GM12892 (cell line): ENCODE results near the gene SBK3.
"Not testable (repeated sequence)": the region's sequence is repeated elsewhere in the genome, so short reads cannot be mapped to it uniquely, and the experiment has no call there.

Experiments
- DNase-seq: peaks from one replicate; pipeline ENCODE4 v3.0.0; 2011; ENCODE audit not compliant: insufficient read length
- FAIRE-seq: peaks from 2 replicates; lab custom pipeline; 2011; peaks lifted over from hg19 to GRCh38; lab: Jason Lieb, UNC
- POLR2A ChIP-seq: IDR thresholded peaks from 2 replicates; pipeline ENCODE4 v1.6.1; 2011; ENCODE audit warnings: low read depth, low read length, control low read depth
- POLR2AphosphoS5 ChIP-seq: IDR thresholded peaks from 2 replicates; pipeline ENCODE4 v1.6.1; 2011; ENCODE audit warnings: low read depth, low read length, control low read depth
- TAF1 ChIP-seq: IDR thresholded peaks from 2 replicates; pipeline ENCODE4 v1.6.1; 2011; ENCODE audit warnings: low read depth, mild to moderate bottlenecking, control low read depth, low read length, borderline replicate concordance

SBK3 gene

DNA sequence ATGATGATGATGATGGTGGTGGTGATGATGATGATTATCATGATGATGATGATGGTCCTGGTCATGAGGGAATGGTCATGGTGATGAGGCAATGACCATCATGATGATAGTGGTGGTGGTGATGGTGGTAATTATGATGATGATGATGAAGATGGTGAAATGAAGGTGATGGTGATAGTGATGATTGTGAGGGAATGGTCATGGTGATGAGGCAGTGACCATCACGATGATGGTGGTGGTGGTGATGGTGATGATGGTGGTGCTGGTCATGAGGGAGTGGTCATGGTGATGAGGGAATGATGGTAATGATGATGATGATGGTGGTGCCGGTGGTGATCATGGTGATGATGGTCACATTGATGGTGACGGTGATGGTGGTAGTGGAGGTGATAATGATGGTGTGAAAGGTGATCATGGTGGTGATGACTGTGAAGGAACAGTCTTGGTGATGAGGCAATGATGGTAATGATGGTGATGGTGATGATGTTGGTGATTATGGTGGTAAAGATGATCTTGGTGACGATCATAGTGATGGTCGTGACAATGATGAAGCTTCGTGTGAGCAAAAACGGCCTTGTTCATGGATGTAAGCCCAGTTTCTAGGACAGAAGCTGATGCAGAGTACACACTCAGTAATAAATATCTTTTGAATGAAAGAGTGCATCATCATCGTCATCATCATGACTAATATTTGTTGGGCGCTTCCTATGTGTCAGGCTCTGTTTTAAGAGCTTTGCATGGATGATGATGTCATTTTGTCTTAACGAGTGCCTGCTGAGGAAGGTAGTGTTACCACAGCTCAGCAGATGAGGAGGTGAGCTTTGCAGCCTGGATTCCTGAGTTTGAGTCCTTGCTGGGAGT, 25.7 kb downstream of the SBK3 start:
- peak; percentile 66 for FAIRE-seq
- no peak for DNase-seq
- no peak for TF ChIP-seq POLR2AphosphoS5
- no peak for TF ChIP-seq POLR2A
- TF ChIP-seq TAF1 = no peak

DNA sequence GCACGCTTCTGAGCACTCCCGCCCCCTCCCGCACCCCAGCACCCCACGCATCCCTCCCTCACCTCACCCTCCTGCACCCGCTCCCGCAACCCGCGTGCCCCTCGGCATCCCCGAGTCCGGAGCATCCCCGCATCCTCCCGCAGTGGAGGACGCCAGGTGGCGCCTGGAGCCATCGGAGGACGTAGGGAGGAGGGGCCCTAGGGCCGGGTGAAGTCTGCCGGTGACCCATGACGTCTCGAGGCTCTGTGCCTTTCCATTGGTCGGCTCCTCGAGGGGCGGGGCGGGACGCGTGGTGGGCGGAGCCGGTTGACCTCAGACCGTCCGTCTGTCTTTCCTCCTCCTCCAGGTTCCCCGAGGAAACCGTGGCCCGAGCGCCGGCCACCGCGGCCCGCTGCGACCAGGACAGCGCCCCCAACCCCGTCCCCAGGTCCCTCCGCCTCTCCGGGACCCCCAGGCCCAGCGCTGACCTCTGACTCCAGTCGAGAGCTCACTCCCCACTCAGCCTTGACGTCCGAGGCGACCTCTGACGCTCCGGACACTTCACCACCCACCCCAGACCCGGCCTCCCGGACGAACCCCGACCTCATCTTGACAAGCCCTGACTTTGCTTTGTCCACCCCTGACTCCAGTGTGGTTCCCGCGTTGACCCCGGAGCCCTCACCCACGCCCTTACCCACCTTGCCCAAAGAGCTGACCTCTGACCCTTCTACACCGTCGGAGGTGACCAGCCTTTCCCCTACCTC, 28.3 kb downstream of the SBK3 start:
- no peak for TF ChIP-seq TAF1
- no peak for TF ChIP-seq POLR2A
- TF ChIP-seq POLR2AphosphoS5 = no peak
- peak; percentile 100 for DNase-seq
- FAIRE-seq = peak; percentile 96

DNA sequence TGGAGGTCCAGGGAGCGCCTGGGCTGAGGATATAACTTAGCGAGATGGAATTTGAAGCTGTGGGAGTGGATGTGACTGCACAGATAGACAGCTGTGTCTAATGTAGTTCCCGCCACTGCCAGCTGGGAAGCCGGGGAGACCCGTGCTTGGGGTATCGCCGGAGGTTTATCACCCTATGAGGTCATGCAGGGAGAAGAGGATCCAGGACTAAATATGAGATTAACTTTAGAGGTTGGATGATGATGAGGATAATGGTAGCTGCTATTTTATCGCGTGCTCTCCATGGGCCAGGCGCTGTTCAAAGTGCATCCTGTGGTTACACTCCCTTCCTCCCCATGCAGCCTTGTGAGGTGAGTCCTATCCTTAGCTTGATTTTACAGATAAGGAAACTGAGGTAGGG, 37.2 kb downstream of the SBK3 start:
- DNase-seq = no peak
- TF ChIP-seq POLR2A (no peak), POLR2AphosphoS5 (no peak), TAF1 (no peak)
- FAIRE-seq = no peak

DNA sequence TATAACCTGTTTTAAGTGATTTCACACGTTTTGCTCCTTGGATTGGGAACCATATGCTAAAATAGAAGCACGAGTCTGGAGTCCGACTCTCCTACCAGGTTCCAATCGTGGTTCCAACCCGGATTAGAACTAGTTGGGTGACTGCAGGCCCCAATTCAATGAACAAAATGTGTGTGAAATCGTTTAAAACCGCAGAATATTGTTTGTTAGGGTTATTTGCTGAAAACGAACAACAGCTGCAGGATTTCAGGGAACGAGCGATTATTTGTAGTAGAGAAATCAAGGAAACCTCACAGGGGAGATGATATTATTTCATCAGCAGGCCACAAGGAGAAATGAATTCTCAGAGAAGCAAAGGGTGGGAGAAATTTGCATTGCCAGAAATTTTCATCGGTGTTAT, 40.4 kb downstream of the SBK3 start:
- DNase-seq (no peak), FAIRE-seq (no peak)
- TF ChIP-seq TAF1 = no peak
- no peak for TF ChIP-seq POLR2A
- no peak for TF ChIP-seq POLR2AphosphoS5

DNA sequence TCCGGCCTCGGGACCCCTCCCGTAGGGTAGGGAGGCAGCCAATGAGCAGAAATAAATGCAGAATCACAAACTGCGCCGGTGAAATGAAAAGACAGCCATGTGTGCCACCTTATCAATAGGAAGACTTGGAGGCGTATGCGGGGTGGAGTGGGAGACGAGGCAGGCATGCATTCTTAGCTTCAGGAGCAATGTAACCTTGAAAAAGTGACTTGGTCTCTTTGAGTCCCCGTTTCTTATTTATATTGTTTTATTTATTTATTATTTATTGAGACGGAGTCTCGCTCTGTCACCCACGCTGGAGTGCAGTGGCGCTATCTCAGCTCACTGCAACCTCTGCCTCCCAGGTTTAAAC, 41.1 kb downstream of the SBK3 start:
- FAIRE-seq (no peak), DNase-seq (no peak)
- TF ChIP-seq POLR2A (no peak), TAF1 (no peak)

DNA sequence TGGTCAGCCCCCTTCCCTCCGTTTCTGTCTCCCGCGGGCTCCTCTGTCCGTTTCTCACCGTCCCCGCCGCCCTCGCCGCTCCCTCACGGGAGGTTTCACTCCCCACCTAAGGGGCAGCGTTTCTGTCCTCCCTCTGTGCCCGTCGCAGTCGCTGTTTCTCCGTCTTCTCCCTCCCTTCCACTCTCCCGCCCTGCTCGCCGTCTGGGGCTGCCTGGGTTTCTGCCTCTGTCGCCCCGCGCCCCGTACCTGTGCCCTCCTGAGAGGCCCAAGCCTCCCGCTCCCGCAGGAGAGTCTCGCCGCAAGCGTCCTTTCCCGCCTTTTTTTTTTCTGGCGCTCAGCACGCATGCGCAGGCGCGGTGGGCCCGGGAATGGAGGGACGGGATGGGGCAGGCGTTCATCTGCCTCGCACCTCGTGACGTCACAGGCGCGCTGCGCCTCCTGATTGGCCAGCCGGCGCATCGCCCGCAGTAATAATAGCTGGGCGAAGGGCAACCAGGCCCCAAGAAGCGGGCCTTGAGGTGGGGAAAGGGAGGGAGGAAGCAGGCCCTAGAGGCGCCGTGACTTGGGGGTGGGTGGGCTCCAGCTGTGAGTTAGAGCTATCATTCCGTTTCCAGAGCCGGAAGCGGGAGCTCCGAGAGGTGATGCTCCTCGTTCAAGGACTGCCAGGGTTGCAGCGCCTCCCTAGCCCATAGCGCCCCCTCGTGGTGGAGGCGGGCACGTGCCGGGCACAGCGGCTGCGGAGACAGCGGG, 41.7 kb downstream of the SBK3 start:
- peak; percentile 99 for FAIRE-seq
- peak; percentile 100 for DNase-seq
- TF ChIP-seq POLR2AphosphoS5 = no peak
- 0 out of 2 replicates have a peak, but pooled peaks have one; percentile 23 for TF ChIP-seq TAF1

DNA sequence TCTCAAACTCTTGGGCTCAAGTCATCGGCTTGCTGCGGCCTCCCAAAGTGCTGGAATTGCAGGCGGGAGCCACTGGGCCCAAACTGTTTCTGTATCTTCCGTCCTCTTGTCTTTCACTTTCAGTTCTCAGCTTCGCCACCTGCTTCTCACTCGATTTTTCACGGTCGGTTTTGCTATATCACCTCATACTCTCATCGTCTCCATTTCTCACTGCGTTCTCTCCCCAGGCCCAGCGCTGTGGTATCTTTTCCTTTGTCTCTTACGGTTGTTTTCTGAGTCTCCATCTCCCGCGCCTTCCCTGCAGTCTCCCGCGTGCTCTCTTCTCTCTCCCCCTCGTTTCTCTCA, 42.2 kb downstream of the SBK3 start:
- TF ChIP-seq TAF1 = no peak
- TF ChIP-seq POLR2A = no peak
- TF ChIP-seq POLR2AphosphoS5 = no peak
- FAIRE-seq (no peak), DNase-seq (no peak)

DNA sequence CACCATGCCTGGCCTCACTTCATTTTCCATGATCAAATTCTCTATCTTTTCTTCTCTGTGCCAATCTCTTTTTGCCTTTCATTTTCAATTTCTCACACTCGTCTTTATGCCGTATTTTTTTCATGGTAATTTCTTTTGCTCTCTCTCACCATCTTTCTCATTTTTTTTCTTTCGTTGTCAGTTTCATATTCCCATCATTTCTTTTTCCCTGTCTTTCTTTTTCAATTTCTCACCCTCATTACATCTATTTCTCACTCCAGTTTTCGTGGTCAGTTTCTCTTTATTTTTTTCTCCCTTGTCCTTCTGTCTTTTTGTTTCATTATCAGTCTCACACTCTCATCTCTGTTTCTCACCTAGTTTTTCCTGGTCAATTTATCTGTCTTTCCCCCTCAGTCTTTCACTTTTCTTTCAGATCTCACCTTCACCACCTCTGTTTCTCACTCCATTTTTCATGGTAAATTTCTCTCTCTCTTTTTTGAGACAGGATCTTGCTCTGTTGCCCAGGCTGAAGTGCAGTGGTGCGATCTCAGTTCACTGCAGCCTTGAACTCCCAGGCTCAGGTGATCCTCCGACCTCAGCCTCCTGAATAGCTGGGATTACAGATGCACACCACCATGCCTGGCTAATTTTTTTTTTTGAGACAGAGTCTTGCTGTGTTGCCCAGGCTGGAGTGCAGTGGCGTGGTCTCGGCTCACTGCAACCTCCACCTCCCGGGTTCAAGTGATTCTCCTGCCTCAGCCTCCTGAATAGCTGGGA, 43.0 kb downstream of the SBK3 start:
- FAIRE-seq = no peak
- TF ChIP-seq POLR2AphosphoS5 (no peak), POLR2A (no peak), TAF1 (no peak)

DNA sequence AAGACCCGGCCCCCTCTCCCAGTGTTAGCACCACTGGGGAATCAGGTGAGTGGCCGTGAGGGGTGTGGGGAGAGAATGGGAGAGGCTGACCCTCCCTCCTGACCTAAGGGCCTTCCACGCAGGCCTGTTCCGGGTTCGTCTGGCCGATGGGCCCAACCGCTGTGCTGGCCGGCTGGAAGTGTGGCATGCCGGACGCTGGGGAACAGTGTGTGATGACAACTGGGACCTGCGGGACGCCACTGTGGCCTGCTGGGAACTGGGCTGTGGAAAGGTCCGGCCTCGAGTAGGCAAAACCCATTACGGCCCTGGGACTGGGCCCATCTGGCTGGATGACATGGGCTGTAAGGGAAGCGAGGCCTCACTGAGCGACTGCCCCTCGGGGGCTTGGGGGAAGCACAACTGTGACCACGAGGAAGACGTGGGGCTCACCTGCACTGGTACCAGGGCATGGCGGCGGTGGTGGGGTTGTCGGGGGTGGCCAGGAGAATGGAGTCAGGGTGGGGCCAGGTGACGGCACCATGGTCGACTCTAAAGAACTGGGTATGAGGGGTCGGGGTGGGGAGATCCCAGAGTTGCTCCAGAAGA, 44.9 kb downstream of the SBK3 start:
- TF ChIP-seq POLR2A (no peak), POLR2AphosphoS5 (no peak), TAF1 (no peak)
- DNase-seq (no peak), FAIRE-seq (no peak)

More for the DNA sequence above, 43.0 kb downstream of the SBK3 start:
- DNase-seq = no peak

DNA sequence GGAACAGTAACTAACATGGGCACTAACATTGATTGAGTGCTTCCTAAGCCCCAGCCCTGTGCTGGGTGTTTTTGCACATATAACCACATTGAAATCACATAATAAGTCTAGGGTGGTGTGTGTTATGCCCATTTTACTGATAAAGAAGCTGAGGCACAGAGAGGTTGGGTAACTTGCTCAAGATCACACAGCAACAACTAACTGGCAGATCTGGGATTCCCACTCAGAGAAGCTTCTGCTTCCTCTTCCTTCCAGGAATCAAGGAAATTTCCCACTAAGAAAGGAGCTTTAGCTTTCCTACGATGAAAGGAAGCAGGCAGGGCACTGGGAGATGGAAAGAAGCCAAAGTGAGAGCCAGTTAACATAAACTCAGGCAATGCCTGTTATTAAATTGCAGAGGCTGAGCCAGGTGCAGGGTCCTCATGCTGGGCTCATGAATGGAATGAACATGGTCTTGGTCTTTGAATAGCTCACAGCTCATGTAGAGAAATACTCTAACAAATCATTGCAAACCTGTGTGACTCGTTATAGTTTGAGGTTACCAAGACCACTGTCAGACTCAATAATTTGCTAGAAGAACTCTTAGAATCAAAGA, 47.0 kb downstream of the SBK3 start:
- no peak for FAIRE-seq
- DNase-seq = no peak
- TF ChIP-seq TAF1 (no peak), POLR2A (no peak), POLR2AphosphoS5 (no peak)

DNA sequence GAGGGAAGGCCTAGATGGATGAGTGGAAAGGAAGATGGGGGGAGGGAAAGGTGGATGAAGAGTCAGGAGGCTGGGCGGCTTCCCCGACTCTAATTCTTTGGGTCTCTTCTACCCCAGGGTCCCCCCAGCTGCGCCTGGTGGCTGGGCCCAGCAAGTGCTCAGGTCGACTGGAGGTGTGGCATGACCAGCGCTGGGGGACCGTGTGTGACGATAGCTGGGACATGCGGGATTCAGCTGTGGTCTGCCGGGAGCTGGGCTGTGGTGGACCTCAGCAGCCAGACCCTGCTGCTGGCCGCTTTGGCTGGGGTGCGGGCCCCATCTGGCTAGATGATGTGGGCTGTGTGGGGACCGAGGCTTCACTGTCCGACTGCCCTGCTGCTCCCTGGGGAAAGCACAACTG, 47.6 kb downstream of the SBK3 start:
- FAIRE-seq (no peak), DNase-seq (no peak)
- TF ChIP-seq POLR2AphosphoS5 (no peak), TAF1 (no peak), POLR2A (no peak)

DNA sequence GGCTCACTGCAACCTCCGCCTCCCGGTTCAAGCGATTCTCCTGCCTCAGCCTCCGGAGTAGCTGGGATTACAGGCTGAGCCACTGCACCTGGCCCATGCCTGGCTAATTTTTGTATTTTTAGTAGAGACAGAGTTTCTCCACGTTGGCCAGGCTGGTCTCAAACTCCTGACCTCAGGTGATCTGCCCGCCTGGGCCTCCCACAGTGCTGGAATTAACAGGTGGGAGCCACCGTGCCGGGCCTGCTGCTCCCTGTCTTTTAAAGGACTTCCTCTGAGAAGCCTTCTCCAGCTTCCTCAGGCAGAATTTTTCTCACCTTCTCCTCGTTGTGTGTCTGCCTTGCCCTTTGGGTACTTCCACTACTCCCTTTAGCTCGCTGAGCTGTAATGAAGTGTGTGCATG, 48.5 kb downstream of the SBK3 start:
- DNase-seq, FAIRE-seq: not testable (repeated sequence)
